ENCODE results near the gene VPS13A.

VPS13A gene

DNA sequence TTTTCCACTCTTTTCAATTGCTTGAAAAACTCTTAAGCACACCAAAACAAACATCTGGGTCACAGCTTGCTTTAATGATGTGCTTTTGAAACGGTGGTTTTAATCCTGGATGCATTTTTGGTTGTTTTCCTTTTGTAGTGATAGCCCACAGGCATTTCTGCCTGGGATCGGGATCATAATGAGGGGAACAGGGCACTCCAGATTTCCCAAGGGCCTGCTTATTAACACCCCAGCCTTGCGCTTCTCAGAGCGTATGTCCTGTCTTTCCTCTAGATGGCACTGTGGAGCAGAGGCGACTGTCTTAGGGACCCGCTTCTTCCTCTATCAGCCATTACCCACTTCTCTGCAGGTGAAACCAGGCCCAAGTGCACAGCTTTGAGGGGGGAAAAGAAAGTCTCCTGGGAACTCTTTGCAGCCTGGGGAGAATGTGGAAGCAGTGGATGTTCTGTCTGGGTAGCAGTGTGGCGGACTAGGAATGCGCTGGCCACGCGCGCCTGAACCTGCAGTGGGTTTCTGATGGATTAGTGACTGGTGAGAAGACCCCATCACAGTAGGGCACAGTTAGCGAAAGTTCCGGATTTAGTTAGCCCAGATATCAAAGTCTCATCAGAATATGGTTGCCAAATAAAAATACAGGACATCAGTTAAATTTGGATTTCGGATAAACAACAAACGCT lies 280.7 kb downstream of the VPS13A start:
- DNase-seq (ENCODE audit: low read depth): peak; percentile 34

GRCh38 chr9:77460938-77461337 lies 283.6 kb downstream of the VPS13A start:
- DNase-seq (ENCODE audit: low read depth): no peak

DNA sequence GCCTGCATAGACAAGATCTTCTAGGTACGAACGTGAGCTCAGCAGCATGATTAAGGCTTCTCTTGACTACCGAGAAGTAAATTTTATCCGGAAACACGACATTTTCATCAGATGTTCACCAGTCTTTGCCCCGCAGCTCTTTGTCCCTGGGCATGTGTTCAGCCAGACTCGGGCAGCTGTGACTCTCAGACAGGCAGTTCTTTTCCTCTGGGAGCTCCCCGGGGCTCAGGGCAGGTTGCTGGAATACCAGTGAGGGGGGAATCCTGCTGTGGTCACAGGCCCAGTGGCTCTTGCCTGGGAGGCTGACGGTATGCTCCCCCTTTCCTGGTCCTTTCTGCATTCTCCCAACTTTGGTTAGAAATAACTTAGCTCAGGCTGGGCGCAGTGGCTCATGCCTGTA lies 284.7 kb downstream of the VPS13A start:
- no peak for DNase-seq (ENCODE audit: low read depth)

DNA sequence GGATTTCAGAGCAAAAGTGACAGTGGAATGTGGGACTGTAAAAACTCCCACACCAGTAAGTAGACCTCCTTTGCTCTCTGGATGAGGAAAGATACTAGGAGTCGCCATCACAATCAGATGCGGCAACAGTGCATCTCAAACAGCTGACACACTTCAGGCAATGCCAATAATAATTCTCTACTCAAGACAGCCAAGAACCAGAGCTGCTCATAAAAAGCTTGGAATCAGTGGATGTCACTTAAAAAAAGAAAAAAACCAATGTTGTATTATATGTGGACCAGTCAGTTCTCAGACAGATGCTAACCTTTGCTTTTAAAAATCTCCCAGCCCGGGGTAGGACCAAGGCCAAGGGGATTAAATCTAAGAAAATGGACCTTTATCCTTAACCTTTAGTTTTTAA lies 285.8 kb downstream of the VPS13A start:
- no peak for DNase-seq (ENCODE audit: low read depth)

DNA sequence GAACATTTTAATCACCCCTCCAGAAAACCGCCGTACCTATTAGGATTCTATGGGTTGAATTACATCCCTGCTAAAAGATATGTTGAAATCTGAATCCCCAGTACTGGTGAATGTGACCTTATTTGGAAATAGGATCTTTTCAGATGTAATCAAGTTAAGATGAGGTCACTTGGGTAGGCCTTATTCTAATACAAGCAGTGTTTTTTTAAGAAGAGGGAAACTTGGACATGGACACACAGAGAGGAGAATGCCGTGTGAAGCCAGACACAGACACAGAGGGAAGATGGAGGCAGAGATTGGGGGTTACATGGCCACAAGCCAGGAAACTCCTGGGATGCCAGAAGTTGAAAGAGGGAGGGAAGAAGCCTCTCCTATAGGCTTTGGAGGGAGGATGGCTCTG lies 287.3 kb downstream of the VPS13A start:
- no peak for DNase-seq (ENCODE audit: low read depth)

DNA sequence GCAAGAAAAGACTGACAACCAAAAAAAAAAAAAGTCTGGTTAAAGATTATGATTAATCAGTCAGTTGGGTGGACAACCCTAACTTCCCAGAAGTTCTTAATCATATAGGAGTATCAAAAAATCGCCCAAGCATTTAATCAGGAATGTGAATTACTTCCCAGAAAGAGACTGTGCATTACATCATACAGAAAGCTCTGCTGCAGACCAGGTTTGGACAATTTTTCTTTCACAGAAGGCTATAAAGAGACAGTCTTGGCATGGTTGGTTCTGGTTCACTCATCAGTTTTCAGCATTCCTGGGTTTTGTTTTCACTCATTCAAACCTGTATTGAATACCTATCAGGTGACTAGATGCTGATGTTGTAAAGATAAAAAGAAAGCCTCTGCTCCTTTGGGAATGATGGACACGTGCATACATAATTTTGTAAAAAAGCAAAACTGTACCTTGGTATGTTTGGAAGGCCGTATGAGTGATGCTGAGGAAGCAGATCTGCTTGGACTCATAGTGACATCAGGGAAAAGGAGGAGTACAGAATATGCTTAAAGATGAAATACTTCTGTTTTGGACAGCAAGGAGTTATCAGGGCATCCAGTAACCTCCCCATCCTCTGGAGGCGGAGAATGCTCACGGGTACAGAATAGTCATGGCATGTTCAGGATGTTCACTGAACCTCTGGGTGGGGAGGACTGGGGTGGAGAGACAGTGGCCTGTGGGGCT lies 292.3 kb downstream of the VPS13A start:
- DNase-seq (ENCODE audit: low read depth): no peak

Data from stimulated activated CD8-positive, alpha-beta memory T cell treated with anti-CD3 and anti-CD28 coated beads, Interleukin-12 subunit alpha, Interleukin-12 subunit beta, amount 100 ng/mL, for 1 hour (primary cell).